ENCODE data around the gene FOXI1.

GRCh38 chr5:170111088-170111785 is 5.5 kb downstream of the FOXI1 start:
- TF ChIP-seq GATA2 (IDR thresholded peaks at IDR 0.05; ENCODE audit: low read depth, low read length), result no peak
- TF ChIP-seq GATA3 (IDR thresholded peaks at IDR 0.05; ENCODE audit: low read depth, low read length), result no peak
